Rectal smooth muscle tissue (tissue), 1 donor: Measurements from ENCODE around the gene TPD52L2.
"Not testable (repeated sequence)": the region's sequence is repeated elsewhere in the genome, so short reads cannot be mapped to it uniquely, and the experiment has no call there.

Experiments
- H3K27ac ChIP-seq: one replicate; pipeline ENCODE4 v1.7.0; 2013; ENCODE audit warnings: low read depth, low read length, inconsistent platforms
- H3K27me3 ChIP-seq: one replicate; pipeline ENCODE4 v1.7.0; 2013; ENCODE audit warnings: low read length; ENCODE audit not compliant: control insufficient read depth, insufficient read depth
- H3K36me3 ChIP-seq: one replicate; pipeline ENCODE4 v1.7.0; 2013; ENCODE audit warnings: low read length; ENCODE audit not compliant: control insufficient read depth, insufficient read depth
- H3K4me1 ChIP-seq: one replicate; pipeline ENCODE4 v1.7.0; 2013; ENCODE audit warnings: low read length; ENCODE audit not compliant: control insufficient read depth, insufficient read depth
- H3K4me3 ChIP-seq: one replicate; pipeline ENCODE4 v1.7.0; 2013; ENCODE audit warnings: low read length
- H3K9ac ChIP-seq: one replicate; pipeline ENCODE4 v1.7.0; 2013; ENCODE audit warnings: low read length

TPD52L2 gene

DNA sequence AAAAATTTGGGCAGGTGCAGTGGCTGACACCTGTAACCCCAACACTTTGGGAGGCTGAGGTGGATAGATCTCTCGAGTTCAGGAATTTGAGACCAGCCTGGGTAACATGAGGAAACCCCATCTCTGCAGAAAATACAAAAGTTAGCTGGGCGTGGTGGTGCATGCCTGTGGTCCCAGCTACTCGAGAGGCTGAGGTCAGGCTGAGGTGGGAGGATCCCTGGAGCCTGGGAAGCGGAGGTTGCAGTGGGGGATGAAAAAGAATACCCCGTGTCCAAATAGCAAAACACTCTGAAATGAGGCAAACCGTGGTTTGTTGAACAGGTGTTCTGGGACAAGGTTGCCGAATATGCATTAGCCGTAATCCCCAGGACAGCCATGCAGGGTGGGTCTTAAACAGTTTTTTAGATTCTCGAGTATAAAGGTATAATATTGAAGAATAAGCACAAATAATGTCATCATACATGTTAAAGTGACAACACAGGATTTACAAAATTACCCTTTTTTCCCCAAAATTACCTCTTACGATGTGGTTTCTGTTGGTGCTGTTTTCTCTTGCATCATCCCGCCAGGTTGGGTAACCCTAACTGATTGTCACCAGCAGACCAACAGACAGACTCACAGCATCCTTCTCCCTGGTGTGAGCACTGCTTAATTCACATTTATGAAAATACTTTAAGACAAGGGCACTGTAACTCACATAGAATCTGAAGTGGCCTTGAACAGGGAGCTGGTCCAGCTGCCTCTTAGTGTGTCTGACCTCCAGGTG lies 38.9 kb downstream of the TPD52L2 start:
- H3K4me3 ChIP-seq: no peak overlapping the region
- no peak overlapping the region for H3K9ac ChIP-seq
- H3K27ac ChIP-seq: no peak overlapping the region
- no peaks in the 10 kb centered on the region for H3K36me3 ChIP-seq
- no peaks in the 10 kb centered on the region for H3K4me1 ChIP-seq
- H3K27me3 ChIP-seq: no peaks in the 10 kb centered on the region

DNA sequence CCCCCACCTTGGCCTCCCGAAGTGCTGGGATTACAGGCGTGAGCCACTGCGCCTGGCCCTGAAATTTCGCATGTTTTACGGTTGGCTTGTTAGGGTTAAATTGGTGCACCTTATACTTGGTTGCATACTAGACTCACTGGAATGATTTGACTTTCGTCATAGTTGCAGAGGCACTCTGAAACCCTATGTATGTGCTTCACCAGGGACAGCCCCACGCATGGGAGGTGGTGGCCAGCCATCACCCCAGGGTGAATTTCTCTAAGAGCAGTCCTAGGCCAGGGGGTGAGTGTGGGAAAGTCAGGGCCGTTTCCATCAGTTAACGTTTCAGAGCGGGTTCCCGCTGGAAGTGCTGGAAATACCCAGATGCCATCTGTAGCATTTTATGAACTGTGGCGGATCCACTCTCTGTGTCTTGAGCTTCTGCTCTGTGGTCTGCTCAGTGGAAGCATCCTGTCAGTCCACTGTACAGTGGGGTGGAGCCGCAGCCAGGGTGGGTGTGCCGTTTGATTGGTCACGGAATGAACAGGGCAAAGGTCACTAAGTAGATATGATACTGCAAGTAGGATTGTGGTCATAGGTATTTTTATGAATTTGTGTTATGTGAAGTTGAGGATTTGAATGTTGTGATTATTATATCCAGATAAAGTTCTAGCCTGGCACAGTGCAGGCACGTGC lies 43.1 kb downstream of the TPD52L2 start:
- Histone ChIP-seq H3K4me1 (no peaks in the 10 kb centered on the region), H3K9ac (no peak overlapping the region)

DNA sequence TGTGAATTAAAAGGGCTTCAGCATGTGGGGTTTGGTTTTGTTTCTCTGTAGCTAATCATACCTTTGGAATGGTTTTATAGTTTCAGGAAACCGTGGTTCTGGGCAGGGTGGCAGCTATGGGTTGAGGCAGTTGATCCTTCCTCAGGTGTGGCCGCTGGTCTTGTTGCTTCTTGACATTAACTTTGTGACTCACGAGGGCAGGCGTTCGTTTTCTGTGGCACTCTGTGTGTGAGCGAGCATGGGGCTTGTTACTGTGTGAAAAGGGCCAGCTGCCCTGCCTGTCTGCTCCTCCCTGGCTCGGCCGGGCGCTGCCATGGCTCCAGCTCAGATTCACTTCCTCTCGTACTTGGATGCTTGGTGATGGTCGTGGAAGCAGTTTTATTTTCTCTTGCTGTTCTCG lies 46.1 kb downstream of the TPD52L2 start:
- Histone ChIP-seq H3K4me1 (no peaks in the 10 kb centered on the region), H3K27me3 (no peaks in the 10 kb centered on the region), H3K36me3 (no peaks in the 10 kb centered on the region), H3K9ac (no peak overlapping the region), H3K4me3 (no peak overlapping the region), H3K27ac (no peak overlapping the region)

More for the DNA sequence above, 43.1 kb downstream of the TPD52L2 start:
- H3K27me3 ChIP-seq: no peaks in the 10 kb centered on the region
- H3K36me3 ChIP-seq: no peaks in the 10 kb centered on the region
- no peak overlapping the region for H3K4me3 ChIP-seq
- no peak overlapping the region for H3K27ac ChIP-seq

DNA sequence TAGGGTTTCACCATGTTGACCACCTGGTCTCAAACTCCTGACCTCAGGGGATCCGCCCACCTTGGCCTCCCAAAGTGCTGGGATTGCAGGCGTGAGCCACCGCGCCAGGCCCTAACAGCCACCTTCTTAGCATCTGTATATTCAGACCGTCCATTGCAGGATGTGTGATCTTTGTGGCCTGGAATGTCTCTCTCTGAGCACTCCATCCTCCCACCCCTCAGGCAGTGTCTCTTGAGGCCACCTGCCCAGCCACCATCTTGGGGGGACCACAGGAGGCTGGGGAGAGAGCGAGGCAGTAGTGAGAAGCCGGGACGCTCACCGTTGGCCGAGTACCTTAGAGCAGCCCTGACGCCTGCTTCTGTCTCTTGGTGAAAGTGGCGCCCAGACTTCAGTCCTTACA lies 48.7 kb downstream of the TPD52L2 start:
- H3K27me3 ChIP-seq: no peaks in the 10 kb centered on the region
- H3K4me3 ChIP-seq: no peak overlapping the region
- H3K4me1 ChIP-seq: no peaks in the 10 kb centered on the region
- H3K36me3 ChIP-seq: no peaks in the 10 kb centered on the region
- no peak overlapping the region for H3K27ac ChIP-seq
- no peak overlapping the region for H3K9ac ChIP-seq

DNA sequence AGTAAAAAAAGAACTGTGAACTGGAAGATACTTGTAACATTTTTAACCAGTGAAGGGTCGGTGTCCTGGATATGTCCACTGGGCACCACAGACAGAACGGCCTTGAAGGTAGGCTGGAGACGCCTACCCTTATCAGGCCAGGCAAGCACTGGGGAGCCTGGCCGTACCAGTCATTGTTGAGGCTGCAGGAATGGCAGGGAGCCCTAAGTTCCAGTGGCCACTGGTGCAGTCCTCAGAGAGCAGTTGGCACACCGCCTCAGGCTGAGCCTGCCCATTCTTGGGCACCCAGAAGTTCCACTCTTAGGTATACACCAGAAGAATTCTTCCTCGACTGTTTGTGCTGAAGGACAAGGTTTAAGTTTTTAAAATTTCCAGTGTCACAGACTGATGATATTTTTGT lies 50.4 kb downstream of the TPD52L2 start:
- Histone ChIP-seq H3K4me1 (no peaks in the 10 kb centered on the region), H3K9ac (no peak overlapping the region), H3K4me3 (no peak overlapping the region), H3K27ac (no peak overlapping the region), H3K27me3 (no peaks in the 10 kb centered on the region), H3K36me3 (no peaks in the 10 kb centered on the region)

DNA sequence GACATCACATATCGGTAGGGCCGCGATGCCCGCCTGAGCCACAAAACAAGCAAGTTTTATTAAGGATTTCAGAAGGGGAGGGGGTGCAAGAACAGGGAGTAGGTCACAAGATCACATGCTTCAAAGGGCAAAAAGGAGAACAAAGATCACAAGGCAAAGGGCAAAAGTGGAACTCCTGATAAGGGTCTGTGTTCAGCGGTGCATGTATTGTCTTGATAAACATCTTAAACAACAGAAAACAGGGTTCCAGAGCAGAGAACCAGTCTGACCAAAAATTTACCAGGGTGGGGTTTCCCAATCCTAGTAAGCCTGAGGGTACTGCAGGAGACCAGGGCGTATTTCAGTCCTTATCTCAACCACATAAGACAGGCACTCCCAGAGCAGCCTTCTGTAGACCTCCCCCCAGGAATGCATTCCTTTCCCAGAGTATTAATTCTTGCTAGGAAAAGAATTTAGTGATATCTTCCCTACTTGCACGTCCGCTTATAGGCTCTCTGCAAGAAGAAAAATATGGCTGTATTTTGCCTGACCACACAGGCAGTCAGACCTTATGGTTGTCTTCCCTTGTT lies 51.4 kb downstream of the TPD52L2 start:
- H3K27ac ChIP-seq, H3K4me3 ChIP-seq, H3K9ac ChIP-seq, H3K36me3 ChIP-seq, H3K27me3 ChIP-seq, H3K4me1 ChIP-seq: not testable (repeated sequence)

DNA sequence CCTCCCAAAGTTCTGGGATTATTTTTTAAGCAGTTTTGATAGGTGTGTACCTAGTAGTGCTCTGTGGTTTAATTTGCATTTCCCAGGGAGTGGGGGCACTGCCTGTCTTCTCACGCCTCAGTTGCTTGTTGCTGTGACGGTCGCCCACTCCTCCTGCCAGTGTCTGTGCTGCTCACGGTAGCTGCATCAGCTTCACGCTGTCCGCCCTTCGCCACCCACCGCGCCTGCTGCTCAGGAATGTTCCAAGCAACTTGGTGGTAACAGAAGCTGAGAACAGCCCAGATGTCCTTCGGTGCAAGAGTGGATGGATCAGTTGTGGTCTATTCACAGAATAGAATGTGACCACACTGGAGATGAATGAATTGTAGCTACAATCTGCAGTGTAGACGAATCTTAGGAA lies 52.7 kb downstream of the TPD52L2 start:
- Histone ChIP-seq H3K27ac (no peak overlapping the region), H3K4me1 (no peaks in the 10 kb centered on the region), H3K4me3 (no peak overlapping the region), H3K9ac (no peak overlapping the region), H3K27me3 (no peaks in the 10 kb centered on the region), H3K36me3 (no peaks in the 10 kb centered on the region)

DNA sequence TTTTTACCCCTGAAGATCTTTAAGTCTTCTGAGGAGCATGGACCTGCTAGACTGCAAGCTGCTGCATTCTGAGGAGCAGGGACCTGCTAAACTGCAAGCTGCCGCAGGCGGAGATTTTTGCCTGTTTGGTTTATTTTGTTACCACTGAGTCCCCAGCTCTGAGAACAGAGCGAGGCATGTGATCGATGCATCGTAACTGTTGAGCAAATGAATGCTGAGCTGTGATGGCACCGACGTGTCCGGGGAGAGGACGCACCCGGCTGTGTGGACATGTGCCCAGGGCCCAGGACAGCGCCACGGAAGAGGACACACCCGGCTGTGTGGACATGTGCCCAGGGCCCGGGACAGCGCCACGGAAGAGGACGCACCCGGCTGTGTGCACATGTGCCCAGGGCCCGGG lies 54.1 kb downstream of the TPD52L2 start:
- no peak overlapping the region for H3K9ac ChIP-seq
- no peaks in the 10 kb centered on the region for H3K27me3 ChIP-seq
- H3K36me3 ChIP-seq: no peaks in the 10 kb centered on the region
- H3K4me3 ChIP-seq: no peak overlapping the region
- peaks cover 2% of the 10 kb centered on the region for H3K4me1 ChIP-seq
- no peak overlapping the region for H3K27ac ChIP-seq

DNA sequence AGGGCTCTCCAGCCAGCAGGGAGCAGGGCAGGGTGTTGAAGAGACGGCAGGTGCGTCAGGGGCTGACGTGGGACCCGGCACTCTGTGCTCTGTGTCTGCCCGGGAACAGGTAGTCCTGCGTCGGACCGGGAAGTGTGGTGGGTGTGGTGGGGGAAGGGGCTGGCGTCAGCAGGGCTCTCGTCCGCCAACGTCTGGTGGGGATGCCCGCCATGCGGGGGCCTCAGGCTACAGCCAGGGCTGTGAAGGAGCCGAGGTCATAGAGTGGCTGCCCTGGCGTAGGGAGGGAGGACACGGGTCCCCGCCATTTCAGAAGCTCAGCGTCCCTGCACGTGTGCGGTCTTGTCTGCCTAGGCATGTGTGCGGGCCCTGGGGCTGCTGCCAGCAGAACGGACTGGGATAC lies 55.2 kb downstream of the TPD52L2 start:
- Histone ChIP-seq H3K4me1 (peaks cover 2% of the 10 kb centered on the region), H3K4me3 (no peak overlapping the region), H3K27ac (no peak overlapping the region), H3K27me3 (no peaks in the 10 kb centered on the region), H3K36me3 (no peaks in the 10 kb centered on the region), H3K9ac (no peak overlapping the region)

DNA sequence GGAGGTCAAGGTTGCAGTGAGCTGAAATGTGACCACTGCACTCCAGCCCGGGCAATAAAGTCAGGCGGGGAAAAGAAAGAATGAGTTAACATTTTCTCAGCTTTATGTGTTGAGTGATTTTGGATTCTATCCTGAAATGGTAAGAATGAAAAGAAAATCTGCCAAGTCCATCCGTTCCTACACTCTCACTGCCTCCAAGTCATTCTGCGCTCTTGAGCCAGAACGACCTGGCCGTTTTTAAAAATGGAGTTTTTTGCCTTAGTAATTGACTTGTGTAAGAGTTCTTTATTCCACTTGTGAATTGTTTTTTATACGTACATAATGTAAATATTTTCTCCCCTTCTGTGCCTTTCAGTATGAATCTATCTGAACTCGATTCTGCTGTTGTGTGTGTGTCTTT lies 58.6 kb downstream of the TPD52L2 start:
- Histone ChIP-seq H3K36me3 (peaks cover 6% of the 10 kb centered on the region), H3K4me3 (no peak overlapping the region), H3K9ac (no peak overlapping the region), H3K27me3 (no peaks in the 10 kb centered on the region), H3K27ac (no peak overlapping the region), H3K4me1 (peaks cover 2% of the 10 kb centered on the region)

DNA sequence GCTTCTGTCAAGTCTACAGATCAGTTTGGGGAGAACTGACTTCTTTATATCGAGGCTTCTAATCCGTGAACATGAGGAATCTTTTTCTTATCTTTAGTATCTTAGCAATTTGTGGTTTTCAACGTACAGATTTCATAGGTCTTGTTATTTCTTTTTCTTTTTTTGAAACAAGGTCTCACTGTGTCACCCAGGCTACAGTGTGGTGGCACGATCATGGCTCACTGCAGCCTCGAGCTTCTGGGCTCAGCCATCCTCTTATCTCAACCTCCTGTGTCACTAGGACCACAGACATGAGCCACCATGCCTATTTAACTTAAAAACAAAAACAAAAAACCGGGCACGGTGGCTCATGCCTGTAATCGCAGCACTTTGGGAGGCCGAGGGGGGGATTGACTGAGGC lies 59.2 kb downstream of the TPD52L2 start:
- no peak overlapping the region for H3K27ac ChIP-seq
- peaks cover 2% of the 10 kb centered on the region for H3K4me1 ChIP-seq
- H3K9ac ChIP-seq: no peak overlapping the region
- H3K27me3 ChIP-seq: no peaks in the 10 kb centered on the region
- peaks cover 12% of the 10 kb centered on the region for H3K36me3 ChIP-seq
- H3K4me3 ChIP-seq: no peak overlapping the region

DNA sequence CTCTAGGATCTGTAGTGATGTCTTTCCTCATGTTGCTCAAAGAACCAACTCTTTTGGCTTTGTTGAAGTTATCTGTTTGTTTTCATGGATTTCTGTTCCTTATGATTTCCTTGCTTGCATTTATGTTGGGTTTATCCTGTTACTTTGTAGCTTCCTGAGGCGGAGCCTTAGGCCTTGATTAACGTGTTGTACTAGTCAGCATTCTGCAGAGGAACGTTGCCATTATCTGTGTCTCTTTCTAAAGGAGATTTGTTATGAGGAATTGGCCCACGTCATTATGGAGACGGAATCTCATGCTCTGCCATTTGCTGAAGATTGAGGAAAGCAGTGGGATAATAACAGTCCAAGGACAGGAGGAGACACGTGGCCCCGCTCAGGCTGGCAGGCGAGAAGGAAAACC lies 61.2 kb downstream of the TPD52L2 start:
- H3K36me3 ChIP-seq: peaks cover 22% of the 10 kb centered on the region
- H3K27ac ChIP-seq: no peak overlapping the region
- H3K9ac ChIP-seq: no peak overlapping the region

DNA sequence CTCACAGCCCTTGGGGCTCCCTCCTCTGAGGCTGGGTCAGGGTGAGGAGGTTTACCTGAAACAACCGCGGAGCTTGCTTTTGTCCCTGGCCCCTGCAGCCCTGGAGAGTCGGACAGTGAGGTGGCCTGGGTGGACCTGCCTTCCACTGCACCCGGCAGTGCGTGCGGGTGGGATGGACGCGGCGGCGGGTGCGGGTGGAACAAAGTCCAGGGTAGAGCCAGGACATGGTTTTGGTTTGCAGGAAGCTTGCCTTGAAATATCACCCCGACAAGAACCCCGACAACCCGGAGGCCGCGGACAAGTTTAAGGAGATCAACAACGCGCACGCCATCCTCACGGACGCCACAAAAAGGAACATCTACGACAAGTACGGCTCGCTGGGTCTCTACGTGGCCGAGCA lies 64.0 kb downstream of the TPD52L2 start:
- no peaks in the 10 kb centered on the region for H3K27me3 ChIP-seq
- H3K4me1 ChIP-seq: no peaks in the 10 kb centered on the region
- peaks cover 37% of the 10 kb centered on the region for H3K36me3 ChIP-seq
- no peak overlapping the region for H3K4me3 ChIP-seq
- H3K27ac ChIP-seq: no peak overlapping the region
- H3K9ac ChIP-seq: no peak overlapping the region

More for the DNA sequence above, 61.2 kb downstream of the TPD52L2 start:
- no peaks in the 10 kb centered on the region for H3K27me3 ChIP-seq
- no peak overlapping the region for H3K4me3 ChIP-seq
- peaks cover 2% of the 10 kb centered on the region for H3K4me1 ChIP-seq
